Measurements from ENCODE around the gene KBTBD13. TPM values are rescaled to one million over a fixed set of nuclear protein-coding genes. Genes with fewer than 3 reads are reported as not detected.

The KBTBD13 gene
- total RNA-seq, 3 donors from 2014 or later (not counting 1 experiment from before 2014, with no cell fraction given), result not detected

- Mint-ChIP-seq H3K27ac (no peak within 1 kb of the TSS), H3K9me3 (no peaks in the 10 kb centered on the region), H3K36me3 (no peaks in the 10 kb centered on the region), H3K4me3 (peak within 1 kb of the TSS; percentile 40), H3K4me1 (peaks cover 0 to 12% of the 10 kb centered on the region in 2 donors), H3K27me3 (ENCODE audit: low read depth in 2 of 2) (peaks cover 27 to 31% of the 10 kb centered on the region in 2 donors)
- TF ChIP-seq, protein P1, sequence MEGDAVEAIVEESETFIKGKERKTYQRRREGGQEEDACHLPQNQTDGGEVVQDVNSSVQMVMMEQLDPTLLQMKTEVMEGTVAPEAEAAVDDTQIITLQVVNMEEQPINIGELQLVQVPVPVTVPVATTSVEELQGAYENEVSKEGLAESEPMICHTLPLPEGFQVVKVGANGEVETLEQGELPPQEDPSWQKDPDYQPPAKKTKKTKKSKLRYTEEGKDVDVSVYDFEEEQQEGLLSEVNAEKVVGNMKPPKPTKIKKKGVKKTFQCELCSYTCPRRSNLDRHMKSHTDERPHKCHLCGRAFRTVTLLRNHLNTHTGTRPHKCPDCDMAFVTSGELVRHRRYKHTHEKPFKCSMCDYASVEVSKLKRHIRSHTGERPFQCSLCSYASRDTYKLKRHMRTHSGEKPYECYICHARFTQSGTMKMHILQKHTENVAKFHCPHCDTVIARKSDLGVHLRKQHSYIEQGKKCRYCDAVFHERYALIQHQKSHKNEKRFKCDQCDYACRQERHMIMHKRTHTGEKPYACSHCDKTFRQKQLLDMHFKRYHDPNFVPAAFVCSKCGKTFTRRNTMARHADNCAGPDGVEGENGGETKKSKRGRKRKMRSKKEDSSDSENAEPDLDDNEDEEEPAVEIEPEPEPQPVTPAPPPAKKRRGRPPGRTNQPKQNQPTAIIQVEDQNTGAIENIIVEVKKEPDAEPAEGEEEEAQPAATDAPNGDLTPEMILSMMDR (IDR thresholded peaks at IDR 0.05), result no peak
- Histone ChIP-seq H3K9me3 (ENCODE audit: control insufficient read depth, insufficient read depth, low read length) (no peaks in the 10 kb centered on the region), H3K4me3 (ENCODE audit: low read length) (no peak within 1 kb of the TSS), H3K27ac (ENCODE audit: low read length) (no peak within 1 kb of the TSS), H3K27me3 (ENCODE audit: control insufficient read depth, insufficient read depth, low read length) (peaks cover 12% of the 10 kb centered on the region), H3K4me1 (ENCODE audit: control insufficient read depth, insufficient read depth, low read length) (peaks cover 5% of the 10 kb centered on the region), H3K36me3 (ENCODE audit: control insufficient read depth, insufficient read depth, low read length) (no peaks in the 10 kb centered on the region)
- 11% methylated on average over 64 of the region's 66 CpGs for WGBS (ENCODE audit: insufficient coverage)
- intact Hi-C loops (cut with micrococcal nuclease), result no loop called here
- ATAC-seq, result peak in 1 of 3 donors; percentile 32
- DNase-seq, result no peak
These were observed 8.7 kb upstream of the KBTBD13 start, which contains the start of gene RASL12 for GRCh38 chr15:65067645-65068402. RASL12 (minus strand) TSS chr15:65067991; CDS start chr15:65067835, 156 bp downstream.

- Mint-ChIP-seq H3K4me3 (peak overlapping the region; percentile 40), H3K27me3 (ENCODE audit: low read depth in 2 of 2) (peaks cover 25 to 27% of the 10 kb centered on the region in 2 donors), H3K9me3 (no peaks in the 10 kb centered on the region), H3K27ac (no peak overlapping the region), H3K36me3 (no peaks in the 10 kb centered on the region), H3K4me1 (peaks cover 0 to 12% of the 10 kb centered on the region in 2 donors)
- TF ChIP-seq, protein P1 (IDR thresholded peaks at IDR 0.05), result no peak
- DNase-seq (no peak), ATAC-seq (no peak)
- no peak overlapping the region for H3K27ac ChIP-seq (ENCODE audit: low read length)
- H3K27me3 ChIP-seq (ENCODE audit: control insufficient read depth, insufficient read depth, low read length), result peaks cover 12% of the 10 kb centered on the region
- no peaks in the 10 kb centered on the region for H3K9me3 ChIP-seq (ENCODE audit: control insufficient read depth, insufficient read depth, low read length)
- H3K4me3 ChIP-seq (ENCODE audit: low read length), result no peak overlapping the region
- 94% methylated on average over 3 of the region's 3 CpGs for WGBS (ENCODE audit: insufficient coverage)
- no peaks in the 10 kb centered on the region for H3K36me3 ChIP-seq (ENCODE audit: control insufficient read depth, insufficient read depth, low read length)
- H3K4me1 ChIP-seq (ENCODE audit: control insufficient read depth, insufficient read depth, low read length), result peaks cover 5% of the 10 kb centered on the region
- intact Hi-C loops (cut with micrococcal nuclease), result no loop called here
These were observed 8.2 kb upstream of the KBTBD13 start for GRCh38 chr15:65068403-65068788.

- Mint-ChIP-seq H3K4me1 (peaks cover 0 to 12% of the 10 kb centered on the region in 2 donors), H3K4me3 (no peak overlapping the region), H3K27me3 (ENCODE audit: low read depth in 2 of 2) (peaks cover 20 to 24% of the 10 kb centered on the region in 2 donors), H3K27ac (no peak overlapping the region), H3K9me3 (no peaks in the 10 kb centered on the region), H3K36me3 (no peaks in the 10 kb centered on the region)
- ATAC-seq (no peak), DNase-seq (no peak)
- H3K27ac ChIP-seq (ENCODE audit: low read length), result no peak overlapping the region
- H3K4me1 ChIP-seq (ENCODE audit: control insufficient read depth, insufficient read depth, low read length), result peaks cover 5% of the 10 kb centered on the region
- TF ChIP-seq, protein P1 (IDR thresholded peaks at IDR 0.05), result no peak
- no peak overlapping the region for H3K4me3 ChIP-seq (ENCODE audit: low read length)
- H3K9me3 ChIP-seq (ENCODE audit: control insufficient read depth, insufficient read depth, low read length), result no peaks in the 10 kb centered on the region
- peaks cover 12% of the 10 kb centered on the region for H3K27me3 ChIP-seq (ENCODE audit: control insufficient read depth, insufficient read depth, low read length)
- H3K36me3 ChIP-seq (ENCODE audit: control insufficient read depth, insufficient read depth, low read length), result no peaks in the 10 kb centered on the region
- intact Hi-C loops (cut with micrococcal nuclease), result no loop called here
- 80% methylated on average over 1 of the region's 1 CpG for WGBS (ENCODE audit: insufficient coverage)
These were observed 7.4 kb upstream of the KBTBD13 start for GRCh38 chr15:65069179-65069578.

All from natural killer cell (primary cell).